DMS53 treated with DMSO at 0.1 percent for 48 hours (cell line): ENCODE data around the gene PLXDC1.
"Not testable (repeated sequence)": the region's sequence is repeated elsewhere in the genome, so short reads cannot be mapped to it uniquely, and the experiment has no call there.

Source experiments
- DNase-seq: peaks from one replicate; lab custom pipeline; 2025; ENCODE audit not compliant: unreplicated experiment; lab: John Stamatoyannopoulos, UW

Gene PLXDC1

DNA sequence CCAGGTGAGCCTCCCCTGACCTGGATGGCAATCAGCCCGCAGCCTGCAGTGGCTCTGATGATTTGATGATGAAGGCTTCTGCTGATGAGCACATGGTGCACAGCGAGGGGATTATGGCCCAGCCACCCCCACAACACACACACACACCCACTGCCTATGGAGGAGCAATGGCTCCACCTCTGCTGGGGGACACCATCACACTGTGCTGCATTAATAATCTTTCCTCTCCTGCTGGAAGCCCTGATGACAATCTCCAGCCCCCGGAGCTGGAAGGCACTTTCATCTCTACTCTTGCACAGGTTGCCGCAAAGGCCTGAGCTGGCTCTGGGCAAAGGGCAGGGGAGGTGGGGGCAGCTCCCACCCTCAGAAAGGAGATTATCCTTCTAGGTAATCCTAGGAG lies 79.9 kb downstream of the PLXDC1 start:
- DNase-seq = no peak

DNA sequence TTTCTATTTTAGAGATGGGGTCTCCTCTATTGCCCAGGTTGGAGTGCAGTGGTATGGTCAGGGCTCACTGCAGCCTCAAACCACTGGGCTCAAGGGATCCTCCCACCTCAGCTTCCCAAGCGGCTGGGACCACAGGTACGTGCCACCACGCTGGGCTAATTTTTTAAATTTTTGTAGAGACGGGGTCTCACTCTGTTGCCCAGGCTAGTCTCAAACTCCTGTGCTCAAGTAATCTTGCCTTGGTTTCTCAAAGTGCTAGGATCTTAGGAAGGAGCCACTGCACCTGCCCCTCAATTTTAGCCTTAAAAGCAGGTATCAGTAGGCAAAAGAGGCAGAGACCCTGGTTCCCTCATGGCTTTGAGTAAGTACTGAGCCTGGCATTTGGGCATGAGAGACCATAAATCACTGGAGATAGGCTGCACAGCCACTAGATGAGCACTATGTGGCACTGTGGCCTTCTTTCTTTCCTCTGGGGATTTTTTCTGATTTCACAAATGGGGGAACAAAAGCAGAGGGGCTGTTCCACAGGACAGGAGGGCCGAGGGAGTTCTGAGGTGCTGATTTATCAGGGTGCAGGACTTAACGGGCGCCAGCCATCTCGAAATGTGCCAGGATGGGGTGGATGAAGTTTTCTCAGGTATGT lies 82.2 kb downstream of the PLXDC1 start:
- DNase-seq = no peak

- no peak for DNase-seq
These were observed 86.6 kb downstream of the PLXDC1 start for GRCh38 chr17:39064819-39065218.

GRCh38 chr17:39064374-39064773 lies 87.1 kb downstream of the PLXDC1 start:
- no peak for DNase-seq

GRCh38 chr17:39063681-39064069 lies 87.8 kb downstream of the PLXDC1 start:
- DNase-seq = no peak

- DNase-seq = no peak
These were observed 88.4 kb downstream of the PLXDC1 start for GRCh38 chr17:39062846-39063680.

DNA sequence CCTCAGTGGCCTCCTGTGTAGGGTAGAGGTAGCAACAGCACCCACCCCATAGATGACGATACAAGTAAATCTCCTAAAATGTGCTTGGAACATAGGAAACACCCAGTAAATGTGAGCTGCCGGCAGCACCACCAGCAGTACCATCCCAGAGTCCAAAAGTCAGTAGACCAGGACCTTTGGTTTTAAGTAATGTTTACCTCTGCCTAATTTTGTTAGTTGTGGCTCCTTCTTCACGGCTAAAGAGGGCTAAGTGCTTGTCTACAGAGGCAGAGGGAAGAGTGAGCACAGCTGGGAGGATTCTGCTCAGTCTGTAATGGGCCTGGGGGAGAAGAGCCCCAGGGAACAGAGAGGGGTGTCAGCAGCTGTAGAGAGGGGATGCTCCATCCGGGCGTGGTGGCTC lies 92.9 kb downstream of the PLXDC1 start:
- no peak for DNase-seq

DNA sequence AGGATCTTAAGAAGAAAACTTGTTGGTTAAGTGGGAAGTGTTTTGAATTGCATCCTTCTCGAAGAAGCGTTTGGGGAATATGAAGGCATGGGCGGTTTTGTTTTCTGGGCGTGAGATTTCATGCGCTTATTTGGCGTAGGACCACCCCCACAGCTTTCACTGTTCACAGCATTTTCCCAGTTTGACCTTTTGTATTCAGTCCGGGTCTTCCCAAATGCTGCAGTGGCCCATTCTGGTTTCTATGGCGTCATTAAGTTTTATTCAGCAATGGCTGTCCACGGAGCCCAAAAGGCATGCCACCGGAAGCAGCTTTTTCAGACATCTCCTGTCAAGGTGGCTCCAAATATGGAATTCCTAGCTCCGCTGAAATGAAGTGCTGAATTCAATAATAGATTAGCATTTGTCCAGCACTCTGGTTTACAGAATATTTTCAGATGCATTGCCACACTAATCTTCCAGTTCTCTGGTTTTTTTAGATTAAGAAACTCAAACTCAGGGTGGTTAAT lies 93.7 kb downstream of the PLXDC1 start:
- no peak for DNase-seq

DNA sequence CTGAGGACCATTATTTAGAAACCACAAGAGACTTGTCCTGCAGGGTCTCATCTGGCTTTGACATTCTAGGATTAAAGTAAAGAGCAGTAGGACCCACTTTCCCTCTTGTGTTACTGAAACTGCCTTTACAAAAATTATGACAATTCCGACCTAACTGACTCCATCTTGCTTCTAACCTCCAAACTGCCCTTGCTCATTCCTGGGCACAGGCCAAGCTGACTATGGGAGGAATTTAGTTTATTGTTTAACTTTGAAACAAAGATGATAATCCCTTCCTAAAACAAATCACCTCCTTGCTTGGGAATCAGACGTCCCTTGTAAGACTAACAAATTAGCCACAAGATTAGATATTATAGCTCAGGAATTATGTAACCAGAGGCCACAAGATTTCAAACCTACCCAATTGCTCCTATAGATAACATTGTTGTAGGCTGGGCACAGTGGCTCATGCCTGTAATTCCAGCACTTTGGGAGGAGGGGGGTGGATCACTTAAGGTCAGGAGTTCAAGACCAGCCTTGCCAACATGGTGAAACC lies 97.3 kb downstream of the PLXDC1 start:
- no peak for DNase-seq

DNA sequence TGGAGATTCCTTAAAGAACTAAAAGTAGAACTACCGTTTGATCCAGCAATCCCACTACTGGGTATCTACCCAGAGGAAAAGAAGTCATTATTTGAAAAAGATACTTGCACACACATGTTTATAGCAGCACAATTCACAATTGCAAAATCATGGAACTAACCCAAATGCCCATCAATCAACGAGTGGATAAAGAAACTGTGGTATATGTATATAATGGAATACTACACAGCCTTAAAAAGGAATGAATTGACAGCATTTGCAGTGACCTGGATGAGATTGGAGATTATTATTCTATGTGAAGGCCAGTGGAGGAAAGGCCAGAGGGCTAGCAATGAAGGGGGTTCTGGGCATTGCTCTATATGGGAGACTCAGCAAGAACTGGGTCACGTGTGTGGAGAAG lies 99.0 kb downstream of the PLXDC1 start:
- not testable (repeated sequence) for DNase-seq

- no peak for DNase-seq
These were observed 100.3 kb downstream of the PLXDC1 start for GRCh38 chr17:39051001-39051585.

- DNase-seq = no peak
These were observed 105.3 kb downstream of the PLXDC1 start for GRCh38 chr17:39045948-39046679.

GRCh38 chr17:39036009-39036408 lies 115.4 kb downstream of the PLXDC1 start:
- DNase-seq = no peak

GRCh38 chr17:39035578-39035977 lies 115.9 kb downstream of the PLXDC1 start:
- not testable (repeated sequence) for DNase-seq

GRCh38 chr17:39028690-39029089 lies 122.7 kb downstream of the PLXDC1 start:
- no peak for DNase-seq

DNA sequence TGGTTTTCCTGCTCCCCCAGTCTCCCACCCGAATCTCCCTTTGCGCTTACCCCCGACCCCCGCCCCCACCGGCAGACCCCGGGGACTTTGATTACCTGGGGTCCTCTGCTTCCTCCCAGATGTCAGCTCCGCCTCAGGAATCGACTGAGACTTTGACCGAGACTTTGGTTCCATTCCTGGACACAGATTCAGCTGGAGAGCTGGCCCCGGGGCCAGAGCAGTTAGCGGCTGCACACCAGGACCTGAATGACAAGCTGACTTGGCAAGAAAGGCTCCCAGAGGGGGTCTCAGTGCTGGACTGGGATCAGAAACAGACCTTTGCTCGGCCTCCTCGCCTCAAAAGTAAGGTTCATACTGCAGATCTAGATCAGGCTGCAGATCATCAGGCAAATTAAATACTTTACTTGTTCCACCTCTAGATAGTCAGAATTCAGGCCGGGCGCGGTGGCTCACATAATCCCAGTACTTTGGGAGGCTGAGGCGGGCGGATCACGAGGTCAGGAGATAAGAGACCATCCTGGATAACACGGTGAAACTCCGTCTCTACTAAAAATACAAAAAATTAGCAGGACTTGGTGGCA lies 123.9 kb downstream of the PLXDC1 start:
- no peak for DNase-seq

DNA sequence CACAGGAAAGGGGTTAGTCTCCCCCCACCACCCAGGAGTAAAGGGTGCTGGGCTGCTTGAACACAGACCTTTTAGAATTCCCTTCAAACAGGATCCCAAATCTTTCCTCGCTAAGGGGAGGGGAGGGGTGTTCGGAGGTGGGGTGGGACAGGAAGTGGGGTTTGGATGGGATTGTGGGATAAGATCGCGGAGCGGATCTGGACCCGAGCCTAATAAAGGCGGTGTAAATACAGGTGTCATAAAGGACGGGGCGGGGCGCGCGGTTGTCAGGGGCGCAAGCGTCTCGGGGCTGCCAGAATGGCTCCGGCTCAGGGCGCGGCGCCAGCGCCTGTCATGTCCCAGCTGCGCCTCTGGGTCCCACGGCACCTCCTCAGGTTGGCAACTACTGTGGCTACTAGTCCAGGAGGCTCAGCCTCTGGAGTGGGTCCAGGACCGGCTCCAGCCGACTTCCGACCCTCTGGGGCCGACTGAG lies 124.4 kb downstream of the PLXDC1 start:
- DNase-seq = no peak

GRCh38 chr17:39026346-39026745 lies 125.1 kb downstream of the PLXDC1 start:
- not testable (repeated sequence) for DNase-seq

GRCh38 chr17:39022924-39023323 lies 128.5 kb downstream of the PLXDC1 start:
- DNase-seq = no peak

DNA sequence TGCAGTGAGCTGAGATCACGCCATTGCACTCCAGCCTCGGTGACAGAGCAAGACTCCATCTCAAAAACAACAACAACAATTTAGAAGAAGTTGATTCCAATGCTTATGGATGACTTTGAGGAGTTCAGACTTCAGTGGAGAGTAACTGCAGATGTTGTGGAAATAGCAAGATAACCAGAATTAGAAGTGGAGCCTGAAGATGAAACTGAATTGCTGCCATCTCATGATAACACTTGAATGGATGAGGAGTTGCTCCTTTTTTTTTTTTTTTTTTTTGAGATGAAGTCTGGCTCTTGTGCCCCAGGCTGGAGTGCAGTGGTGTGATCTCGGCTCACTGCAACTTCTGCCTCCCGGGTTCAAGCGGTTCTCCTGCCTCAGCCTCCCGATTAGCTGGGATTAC lies 131.4 kb downstream of the PLXDC1 start:
- not testable (repeated sequence) for DNase-seq
